HCEC 1CT (cell line): Measurements from ENCODE around the gene PRRC2B.

Source experiments
- DNase-seq: peaks from one replicate; pipeline ENCODE4 v3.0.0-alpha.2; 2017

The PRRC2B gene

GRCh38 chr9:131474711-131475110 is 80.8 kb downstream of the PRRC2B start:
- DNase-seq, result no peak

GRCh38 chr9:131475111-131475955 is 81.4 kb downstream of the PRRC2B start:
- DNase-seq, result no peak

DNA sequence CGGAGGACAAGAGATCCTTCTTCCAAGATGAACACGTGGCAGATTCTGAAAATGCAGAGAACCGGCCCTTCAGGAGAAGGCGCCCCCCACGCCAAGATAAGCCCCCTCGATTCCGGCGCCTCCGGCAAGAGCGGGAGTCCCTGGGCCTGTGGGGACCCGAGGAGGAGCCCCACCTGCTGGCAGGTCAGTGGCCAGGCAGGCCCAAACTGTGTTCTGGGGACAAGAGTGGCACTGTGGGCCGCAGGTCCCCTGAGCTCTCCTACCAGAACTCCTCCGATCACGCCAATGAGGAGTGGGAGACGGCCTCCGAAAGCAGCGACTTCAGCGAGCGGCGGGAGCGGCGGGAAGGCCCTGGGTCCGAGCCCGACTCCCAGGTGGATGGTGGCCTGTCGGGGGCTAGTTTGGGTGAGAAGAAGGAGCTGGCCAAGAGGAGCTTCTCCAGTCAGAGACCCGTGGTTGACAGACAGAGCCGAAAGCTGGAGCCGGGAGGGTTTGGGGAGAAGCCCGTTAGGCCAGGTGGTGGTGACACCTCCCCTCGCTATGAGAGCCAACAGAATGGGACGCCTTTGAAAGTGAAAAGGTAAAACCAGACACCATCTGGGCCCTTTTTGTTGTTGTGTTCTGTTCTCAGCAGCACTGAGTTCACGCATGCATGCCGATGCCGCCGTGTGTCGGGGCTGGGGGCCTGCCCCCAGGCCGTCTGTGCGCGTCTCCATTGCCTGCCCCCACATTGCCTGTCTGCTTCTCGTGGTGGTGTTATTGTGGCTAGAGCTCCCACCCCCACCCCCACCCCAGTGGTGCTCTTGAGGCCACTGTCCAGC is 82.3 kb downstream of the PRRC2B start:
- DNase-seq, result no peak

GRCh38 chr9:131476777-131477345 is 83.0 kb downstream of the PRRC2B start:
- no peak for DNase-seq

DNA sequence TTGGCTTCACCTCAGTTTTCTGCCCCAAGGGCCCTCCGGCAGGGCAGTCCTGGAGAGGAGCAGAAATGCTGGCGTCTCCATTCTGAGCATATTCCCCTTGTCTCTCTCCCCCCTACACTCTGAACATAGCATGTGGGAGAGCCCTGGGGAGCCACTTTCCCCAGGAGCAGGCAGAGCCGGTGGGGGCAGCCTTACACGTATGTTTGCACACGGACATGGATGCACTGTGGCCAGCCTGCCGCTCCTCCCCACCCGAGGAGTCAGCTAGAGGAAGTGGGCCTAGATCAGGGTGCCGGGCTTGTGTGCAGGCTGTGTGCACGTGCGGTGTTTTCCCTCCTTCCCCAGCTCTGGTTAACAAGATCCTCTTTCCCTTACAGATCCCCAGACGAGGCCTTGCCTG is 83.5 kb downstream of the PRRC2B start:
- DNase-seq, result no peak

- no peak for DNase-seq
Observed at GRCh38 chr9:131477816-131478419, 84.0 kb downstream of the PRRC2B start.

- DNase-seq, result no peak
Observed at GRCh38 chr9:131478421-131478868, 84.6 kb downstream of the PRRC2B start.

GRCh38 chr9:131478911-131479310 is 85.0 kb downstream of the PRRC2B start:
- no peak for DNase-seq

DNA sequence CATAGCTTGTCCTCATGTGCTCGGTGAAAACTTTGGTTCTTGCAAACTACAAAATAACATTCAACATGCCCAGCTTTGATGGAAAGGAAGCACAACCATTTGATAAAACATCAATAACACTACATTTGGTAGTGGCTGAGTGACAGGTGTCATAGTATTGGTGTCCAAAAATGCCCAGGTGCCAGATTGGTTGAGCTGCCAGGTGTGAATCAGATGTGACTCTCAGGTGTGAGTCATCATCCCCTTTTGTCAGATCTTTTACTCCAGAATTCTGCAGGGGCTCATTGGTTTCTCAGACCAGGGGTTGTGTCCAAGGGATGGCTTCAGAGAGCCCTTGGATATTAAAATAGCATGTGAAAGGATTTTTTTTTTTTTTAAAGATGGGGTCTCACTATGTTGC is 86.4 kb downstream of the PRRC2B start:
- no peak for DNase-seq

GRCh38 chr9:131481441-131482342 is 87.8 kb downstream of the PRRC2B start:
- DNase-seq, result no peak

- DNase-seq, result no peak
Observed at GRCh38 chr9:131482343-131483006, 88.6 kb downstream of the PRRC2B start.

GRCh38 chr9:131483319-131484050 is 89.6 kb downstream of the PRRC2B start:
- DNase-seq, result no peak

DNA sequence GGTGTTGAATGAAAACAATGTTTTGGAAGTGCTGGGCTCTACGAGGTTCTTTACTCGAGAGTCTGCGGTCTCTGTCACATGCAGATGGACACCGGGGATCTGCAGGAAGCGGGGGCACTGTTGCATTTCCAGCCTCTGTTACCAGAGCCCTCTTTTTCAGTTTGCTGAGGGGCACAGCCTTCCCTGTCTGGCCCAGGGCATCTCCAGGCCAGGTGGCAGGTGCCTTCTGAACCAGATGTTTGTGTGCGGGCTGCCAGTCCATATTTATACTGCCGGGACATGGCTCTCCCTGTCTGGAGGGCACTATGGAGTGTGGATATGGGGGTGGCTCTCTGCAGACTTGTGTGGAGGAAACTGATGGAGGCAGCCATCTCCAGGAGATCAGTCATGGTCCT is 90.2 kb downstream of the PRRC2B start:
- no peak for DNase-seq

DNA sequence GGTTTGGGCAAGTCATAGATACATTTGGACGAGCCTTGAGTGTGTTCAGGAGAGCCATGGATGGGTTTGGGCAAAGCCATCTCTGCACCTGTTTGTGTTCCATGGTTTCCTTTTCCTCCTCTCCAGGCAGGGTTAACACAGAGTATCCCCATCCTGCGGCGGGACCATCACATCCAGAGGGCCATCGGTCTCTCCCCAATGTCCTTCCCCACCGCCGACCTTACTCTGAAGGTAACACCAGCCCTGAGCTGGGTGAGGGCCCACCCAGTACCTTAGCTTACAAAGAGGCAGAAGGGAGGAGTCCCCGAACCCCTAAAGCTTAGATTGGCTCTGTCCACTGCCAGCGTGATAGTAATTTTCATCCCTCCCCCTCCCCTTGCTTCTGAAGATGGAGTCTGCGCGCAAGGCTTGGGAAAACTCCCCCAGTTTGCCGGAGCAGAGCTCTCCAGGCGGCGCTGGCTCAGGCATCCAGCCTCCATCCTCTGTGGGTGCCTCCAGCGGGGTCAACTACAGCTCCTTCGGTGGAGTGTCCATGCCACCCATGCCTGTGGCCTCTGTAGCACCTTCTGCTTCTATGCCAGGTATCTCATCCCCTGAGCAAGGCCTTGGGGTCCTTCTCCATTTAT is 90.8 kb downstream of the PRRC2B start:
- no peak for DNase-seq

- no peak for DNase-seq
Observed at GRCh38 chr9:131485206-131485605, 91.3 kb downstream of the PRRC2B start.

DNA sequence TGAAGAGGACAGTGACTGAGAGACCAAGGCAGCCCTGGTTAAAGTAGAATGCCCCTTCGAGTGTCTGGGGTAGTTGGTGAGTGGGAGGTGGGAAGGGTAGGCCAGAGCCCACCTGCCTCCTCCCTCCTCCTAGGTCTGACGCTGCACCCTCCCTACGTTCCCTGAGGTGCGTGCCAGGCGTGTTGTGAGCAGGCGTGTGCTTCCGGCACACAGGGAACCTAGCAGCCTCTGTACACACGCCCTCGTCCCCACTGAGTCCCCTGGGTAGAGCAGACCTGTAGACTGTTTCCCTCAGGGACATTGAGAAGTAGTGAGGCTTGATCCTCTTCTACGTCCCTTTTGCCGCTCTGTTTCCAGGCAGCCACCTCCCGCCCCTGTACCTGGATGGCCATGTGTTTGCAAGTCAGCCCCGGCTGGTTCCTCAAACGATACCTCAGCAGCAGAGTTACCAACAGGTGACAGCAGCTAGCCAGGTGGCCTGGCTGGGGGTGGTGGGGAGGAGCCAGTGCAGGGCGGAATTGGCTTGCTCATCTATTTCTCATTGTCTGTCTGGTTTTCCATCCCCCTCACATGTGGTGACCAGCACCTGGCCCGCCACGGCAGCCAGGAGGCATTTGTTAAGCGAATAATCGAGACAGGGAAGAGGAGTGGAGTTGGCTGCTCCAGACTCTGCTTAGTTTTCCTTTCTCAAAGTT is 92.0 kb downstream of the PRRC2B start:
- no peak for DNase-seq

- DNase-seq, result no peak
Observed at GRCh38 chr9:131487001-131487400, 93.1 kb downstream of the PRRC2B start.

GRCh38 chr9:131487621-131488031 is 93.7 kb downstream of the PRRC2B start:
- DNase-seq, result no peak

DNA sequence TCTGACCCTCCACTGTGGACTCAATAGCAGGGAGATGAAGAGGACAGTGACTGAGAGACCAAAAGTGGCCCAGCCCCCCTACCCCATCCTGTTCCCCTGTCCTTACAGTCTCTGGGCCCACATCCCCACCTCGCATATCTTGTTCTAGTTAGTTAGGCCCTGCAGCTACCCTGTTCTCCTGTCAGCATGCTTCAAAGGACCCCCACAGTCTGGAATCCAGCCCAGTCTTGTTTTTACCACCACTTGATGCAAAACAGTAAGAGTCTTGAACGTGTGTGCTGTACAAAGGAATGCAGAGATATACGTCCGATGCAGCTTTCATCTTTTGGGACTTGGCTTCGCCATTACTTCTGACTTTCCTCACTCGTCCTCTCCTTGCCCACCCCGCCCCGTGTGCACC is 96.6 kb downstream of the PRRC2B start:
- DNase-seq, result no peak
